Endothelial cell of umbilical vein (primary cell): ENCODE results near the gene ZNF775. TPM values are rescaled to one million over a fixed set of nuclear protein-coding genes. Genes with fewer than 3 reads are reported as not detected.

Experiments
- BruUV-seq: library from RNA; stranded (reverse); fragments of 400-500 nt; replicated peaks from 2 replicates; lab custom pipeline; 2021; lab: Mats Ljungman, UMichigan
- CTCF ChIA-PET: fragments of 300-600, 350-600 bp; sonication (Branson Sonifier 250); formaldehyde crosslinking; loops from one replicate; lab custom pipeline; 2021; ENCODE audit warnings: antibody characterized with exemption, inconsistent platforms; lab: Charles Lee
- POLR2A ChIA-PET: fragments of 300-600, 350-600 bp; sonication (Branson Sonifier 250); formaldehyde crosslinking; loops from one replicate; lab custom pipeline; 2021; ENCODE audit warnings: antibody characterized with exemption, inconsistent platforms; lab: Charles Lee
- DNase-seq: peaks from one replicate; pipeline ENCODE4 v3.0.0-alpha.2; 2011; ENCODE audit warnings: low read depth, low spot score
- FAIRE-seq: peaks from 2 replicates; lab custom pipeline; 2011; peaks lifted over from hg19 to GRCh38; lab: Jason Lieb, UNC
- H2AFZ ChIP-seq: 2 replicates; pipeline ENCODE4 v1.6.0; 2012; ENCODE audit warnings: low read depth, low read length, control low read depth, inconsistent platforms
- H3K27ac ChIP-seq: 2 replicates; pipeline ENCODE4 v1.5.1; 2011; ENCODE audit warnings: low read depth, mild to moderate bottlenecking, control low read depth, low read length, moderate library complexity; ENCODE audit not compliant: insufficient read depth
- H3K27me3 ChIP-seq, 2 experiments: 2 replicates each; pipeline versions ENCODE4 v1.6.0 to v1.6.1; 2011; ENCODE audit warnings: low read length in 2 of 2, mixed read lengths in 1 of 2; ENCODE audit not compliant: control insufficient read depth in 2 of 2, insufficient read depth in 2 of 2
- H3K36me3 ChIP-seq, 2 experiments: 2 replicates in 1 of 2; 3 replicates in 1 of 2; pipeline ENCODE4 v1.5.1; 2011; ENCODE audit warnings: low read length in 2 of 2, mild to moderate bottlenecking in 1 of 2, moderate library complexity in 1 of 2; ENCODE audit not compliant: control insufficient read depth in 2 of 2, insufficient read depth in 2 of 2; ENCODE audit errors: extremely low read depth in 1 of 2
- H3K4me1 ChIP-seq: 3 replicates; pipeline ENCODE4 v1.5.1; 2011; ENCODE audit warnings: mild to moderate bottlenecking, low read length; ENCODE audit not compliant: control insufficient read depth, insufficient read depth; ENCODE audit errors: extremely low read depth
- H3K4me2 ChIP-seq: 2 replicates; pipeline ENCODE4 v1.6.1; 2011; ENCODE audit warnings: low read length, control low read depth, mixed read lengths; ENCODE audit not compliant: insufficient read depth
- H3K4me3 ChIP-seq, 3 experiments: fragments of 200-600 bp in 1 of 3; sonication (generic), shearing (Covaris generic) in 1 of 3; replicated peaks in 1 of 3; 2 replicates each; pipeline ENCODE4 v1.5.1; 2011 to 2016; ENCODE audit warnings: control low read depth in 3 of 3, low read length in 3 of 3, mild to moderate bottlenecking in 2 of 3, inconsistent platforms in 1 of 3, low read depth in 1 of 3, moderate library complexity in 1 of 3; ENCODE audit not compliant: insufficient read depth in 1 of 3
- H3K79me2 ChIP-seq: 2 replicates; pipeline ENCODE4 v1.6.0; 2012; ENCODE audit warnings: low read length, inconsistent platforms; ENCODE audit not compliant: control insufficient read depth, insufficient read depth
- H3K9ac ChIP-seq: replicated peaks from 2 replicates; pipeline ENCODE3; 2011; ENCODE audit warnings: low read length, control low read depth; ENCODE audit not compliant: insufficient read depth; ENCODE audit errors: extremely low read depth
- H3K9me1 ChIP-seq: replicated peaks from 3 replicates; pipeline ENCODE4 v1.6.0; 2011; ENCODE audit warnings: mild to moderate bottlenecking, low read length; ENCODE audit not compliant: control insufficient read depth, insufficient read depth; ENCODE audit errors: extremely low read depth
- H3K9me3 ChIP-seq: replicated peaks from 2 replicates; pipeline ENCODE4 v1.5.1; 2012; ENCODE audit warnings: low read length, inconsistent platforms; ENCODE audit not compliant: control insufficient read depth, insufficient read depth
- H4K20me1 ChIP-seq: replicated peaks from 2 replicates; pipeline ENCODE3; 2011; ENCODE audit warnings: mild to moderate bottlenecking, low read length; ENCODE audit not compliant: control insufficient read depth, insufficient read depth; ENCODE audit errors: extremely low read depth
- EZH2 ChIP-seq: IDR thresholded peaks from 2 replicates; pipeline ENCODE4 v1.6.1; 2012; ENCODE audit warnings: borderline replicate concordance, low read depth, mild to moderate bottlenecking, moderate library complexity, low read length, inconsistent platforms; ENCODE audit not compliant: severe bottlenecking
- FOS ChIP-seq: IDR thresholded peaks from 2 replicates; pipeline ENCODE4 v1.6.1; 2011; ENCODE audit warnings: mild to moderate bottlenecking, low read length, moderate library complexity, borderline replicate concordance; ENCODE audit not compliant: insufficient read depth
- GATA2 ChIP-seq: IDR thresholded peaks from 2 replicates; pipeline ENCODE4 v1.7.0; 2011; ENCODE audit warnings: low read depth, mild to moderate bottlenecking, moderate library complexity, mixed read lengths, low read length; ENCODE audit not compliant: insufficient read length, insufficient read depth
- JUN ChIP-seq: IDR thresholded peaks from 2 replicates; pipeline ENCODE4 v1.6.1; 2011; ENCODE audit warnings: borderline replicate concordance, low read depth; ENCODE audit not compliant: insufficient read length, insufficient read depth
- MAX ChIP-seq: IDR thresholded peaks from 2 replicates; pipeline ENCODE4 v1.6.1; 2011; ENCODE audit not compliant: insufficient read depth, insufficient read length
- MYC ChIP-seq: IDR thresholded peaks from one replicate; pipeline ENCODE4 v1.6.1; 2011; ENCODE audit warnings: mild to moderate bottlenecking, low read depth, low read length
- POLR2A ChIP-seq: IDR thresholded peaks from 2 replicates; pipeline ENCODE4 v1.6.1; 2012; ENCODE audit warnings: low read depth, mild to moderate bottlenecking, control low read depth, low read length
- POLR2AphosphoS5 ChIP-seq: IDR thresholded peaks from 2 replicates; pipeline ENCODE4 v1.6.1; 2012; ENCODE audit warnings: low read depth, mild to moderate bottlenecking, control low read depth, low read length, moderate library complexity; ENCODE audit not compliant: insufficient read depth
- dilution Hi-C: fragments of 300-500 bp; cut with MboI; formaldehyde crosslinking; loops from one replicate; pipeline ENCODE4 v1.15.0; 2019; ENCODE audit warnings: low sequenced_read_pairs; ENCODE audit not compliant: extremely low pct_ligation_motif_present
- intact Hi-C: fragments of 100-400 bp; cut with micrococcal nuclease; formaldehyde crosslinking; loops from one replicate; pipeline ENCODE4 v1.10.0; 2022
- polyA plus RNA-seq, 4 experiments: library from polyadenylated mRNA; depleted of rRNA in 3 of 4; stranded (reverse) in 3 of 4; unstranded in 1 of 4; fragments of >200 nt; gene quantifications; 2 replicates each; pipeline versions ENCODE4 v1.2.1 to v1.2.3, GENCODE V29; 2011 to 2012; ENCODE audit warnings: missing spikeins in 1 of 4
- total RNA-seq: library from RNA; stranded (reverse); gene quantifications from 2 replicates; pipeline ENCODE4 v1.2.3, GENCODE V29; 2021
- TF ChIP-seq, protein P1 (sequence below), 2 donors: IDR thresholded peaks; 1 replicate in 1 of 2; 2 replicates in 1 of 2; pipeline ENCODE4 v1.5.1; 2011; ENCODE audit warnings: low read length in 2 of 2, mild to moderate bottlenecking in 2 of 2, moderate library complexity in 2 of 2, control low read depth in 1 of 2, inconsistent platforms in 1 of 2, low read depth in 1 of 2; ENCODE audit not compliant: insufficient read depth in 1 of 2; ENCODE audit errors: extremely low read depth in 1 of 2

The ZNF775 gene
- total and polyA plus RNA-seq, 2 donors (not counting 3 experiments of a cell fraction or from before 2014, with no cell fraction given), result 5.8 to 8.3 TPM

DNA sequence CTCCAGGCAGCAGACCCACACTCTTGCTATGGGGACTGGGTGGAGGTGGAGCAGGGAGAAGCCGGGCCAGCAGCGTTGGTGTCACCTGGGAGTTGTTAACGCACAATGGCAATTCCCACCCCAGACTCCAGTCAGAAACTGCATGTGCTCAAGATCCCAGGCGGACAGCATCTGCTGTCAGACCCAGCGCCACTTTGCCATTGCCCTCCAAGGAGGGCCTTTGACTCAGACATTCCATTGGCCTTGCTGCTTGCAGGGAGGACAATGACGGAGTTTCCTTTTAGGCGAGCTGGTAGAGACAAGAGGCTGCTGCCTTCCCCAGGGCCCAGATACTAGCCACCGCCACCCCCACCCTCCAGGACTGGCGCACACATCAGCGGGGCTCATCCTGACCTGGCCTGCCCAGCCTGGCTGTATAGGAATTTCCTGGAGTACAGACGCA lies 34.5 kb downstream of the ZNF775 start:
- no peaks in the 10 kb centered on the region for H3K27me3 ChIP-seq
- H3K4me1 ChIP-seq, result no peaks in the 10 kb centered on the region
- H3K9me1 ChIP-seq, result no peaks in the 10 kb centered on the region
- no peak for TF ChIP-seq POLR2AphosphoS5
- no peak for TF ChIP-seq MAX
- no peak for TF ChIP-seq MYC
- no peak for TF ChIP-seq EZH2
- no peak for TF ChIP-seq FOS
- TF ChIP-seq, protein P1, sequence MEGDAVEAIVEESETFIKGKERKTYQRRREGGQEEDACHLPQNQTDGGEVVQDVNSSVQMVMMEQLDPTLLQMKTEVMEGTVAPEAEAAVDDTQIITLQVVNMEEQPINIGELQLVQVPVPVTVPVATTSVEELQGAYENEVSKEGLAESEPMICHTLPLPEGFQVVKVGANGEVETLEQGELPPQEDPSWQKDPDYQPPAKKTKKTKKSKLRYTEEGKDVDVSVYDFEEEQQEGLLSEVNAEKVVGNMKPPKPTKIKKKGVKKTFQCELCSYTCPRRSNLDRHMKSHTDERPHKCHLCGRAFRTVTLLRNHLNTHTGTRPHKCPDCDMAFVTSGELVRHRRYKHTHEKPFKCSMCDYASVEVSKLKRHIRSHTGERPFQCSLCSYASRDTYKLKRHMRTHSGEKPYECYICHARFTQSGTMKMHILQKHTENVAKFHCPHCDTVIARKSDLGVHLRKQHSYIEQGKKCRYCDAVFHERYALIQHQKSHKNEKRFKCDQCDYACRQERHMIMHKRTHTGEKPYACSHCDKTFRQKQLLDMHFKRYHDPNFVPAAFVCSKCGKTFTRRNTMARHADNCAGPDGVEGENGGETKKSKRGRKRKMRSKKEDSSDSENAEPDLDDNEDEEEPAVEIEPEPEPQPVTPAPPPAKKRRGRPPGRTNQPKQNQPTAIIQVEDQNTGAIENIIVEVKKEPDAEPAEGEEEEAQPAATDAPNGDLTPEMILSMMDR (IDR thresholded peaks at IDR 0.05; ENCODE audit: extremely low read depth in 1 of 2, insufficient read depth in 1 of 2, low read depth in 1 of 2, low read length in 2 of 2), result no peak
- TF ChIP-seq POLR2A, result no peak
- TF ChIP-seq JUN, result no peak
- no peak for TF ChIP-seq GATA2
- H3K36me3 ChIP-seq, result no peaks in the 10 kb centered on the region
- no peak overlapping the region for H3K4me2 ChIP-seq
- H3K4me3 ChIP-seq, result no peak overlapping the region
- peak; percentile 4 for FAIRE-seq
- H2AFZ ChIP-seq, result no peak overlapping the region
- dilution Hi-C loops (no loop called here), intact Hi-C loops (no loop called here)
- H3K9ac ChIP-seq, result no peak overlapping the region
- no peaks in the 10 kb centered on the region for H3K79me2 ChIP-seq
- ChIA-PET CTCF (interaction anchor here (1.7 kb wide), 1 partner anchor 8 kb away, joined by 4 read pairs; a partner anchor contains a TSS), POLR2A (no interaction called here)
- DNase-seq, result no peak
- no peaks in the 10 kb centered on the region for H3K9me3 ChIP-seq
- BruUV-seq, result no TSS peak
- no peak overlapping the region for H3K27ac ChIP-seq
- no peaks in the 10 kb centered on the region for H4K20me1 ChIP-seq
